C4-2B (cell line): ENCODE data around the gene HIPK4.

Experiments
- CTCF ChIP-seq: fragments of 450-650 bp; conservative IDR thresholded peaks from 2 replicates; pipeline ENCODE4 v1.5.1; 2017; ENCODE audit warnings: mild to moderate bottlenecking
- ZFX ChIP-seq: fragments of 450-650 bp; IDR thresholded peaks from 2 replicates; pipeline ENCODE4 v1.6.1; 2017

GRCh38 chr19:40431698-40432097 lies 41.7 kb upstream of the HIPK4 start:
- TF ChIP-seq CTCF (no peak), ZFX (no peak)
